ENCODE data around the gene SF3B4.
"Not testable (repeated sequence)": the region's sequence is repeated elsewhere in the genome, so short reads cannot be mapped to it uniquely, and the experiment has no call there.

SF3B4 gene

GRCh38 chr1:149927563-149928400, at the start of gene SF3B4:
TSS of gene SF3B4 (minus strand) at chr1:149927803. CDS start at chr1:149927759, 44 bp downstream.
- peak; percentile 91 for DNase-seq

DNA sequence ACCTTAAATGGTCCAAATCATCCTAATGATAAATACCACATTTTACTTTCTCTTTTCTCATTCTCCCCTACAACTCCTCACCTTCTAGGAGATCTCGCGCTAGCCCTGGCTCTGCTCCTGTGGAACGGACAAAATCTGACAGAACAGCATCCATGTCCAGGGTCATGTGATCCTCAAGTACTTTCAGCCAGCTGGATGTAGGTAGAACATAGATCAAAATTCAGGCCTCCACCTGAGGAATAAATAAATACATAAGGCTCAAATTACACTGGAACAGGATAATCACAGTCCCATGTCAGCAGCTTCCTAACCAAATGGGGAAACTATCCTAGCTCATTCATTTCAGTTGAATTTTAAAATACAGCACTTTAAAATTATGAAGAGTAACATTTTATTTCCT, 49.7 kb upstream of the SF3B4 start:
- DNase-seq: no peak

DNA sequence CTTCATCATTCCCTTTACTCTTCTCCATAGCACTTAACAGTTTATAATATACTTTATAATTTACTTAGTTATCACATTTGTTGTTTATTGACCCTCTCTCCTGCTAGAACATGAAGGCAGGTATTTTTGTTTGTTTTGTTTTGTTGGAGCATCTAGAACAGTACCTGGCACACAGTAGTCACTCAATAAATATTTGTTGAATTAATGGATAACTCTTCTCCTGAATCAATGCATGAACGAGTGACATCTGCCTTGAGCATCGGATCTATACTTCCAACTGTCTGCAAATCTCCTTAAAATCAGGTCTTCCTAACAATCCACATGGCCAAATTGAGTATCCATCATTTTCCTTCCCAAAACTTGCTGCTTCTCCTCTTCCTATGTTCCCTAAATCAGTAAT, 44.9 kb upstream of the SF3B4 start:
- no peak for DNase-seq

- DNase-seq: no peak
Observed at GRCh38 chr1:149967646-149968045, 40.0 kb upstream of the SF3B4 start.

GRCh38 chr1:149967041-149967440, 39.4 kb upstream of the SF3B4 start:
- DNase-seq: no peak

DNA sequence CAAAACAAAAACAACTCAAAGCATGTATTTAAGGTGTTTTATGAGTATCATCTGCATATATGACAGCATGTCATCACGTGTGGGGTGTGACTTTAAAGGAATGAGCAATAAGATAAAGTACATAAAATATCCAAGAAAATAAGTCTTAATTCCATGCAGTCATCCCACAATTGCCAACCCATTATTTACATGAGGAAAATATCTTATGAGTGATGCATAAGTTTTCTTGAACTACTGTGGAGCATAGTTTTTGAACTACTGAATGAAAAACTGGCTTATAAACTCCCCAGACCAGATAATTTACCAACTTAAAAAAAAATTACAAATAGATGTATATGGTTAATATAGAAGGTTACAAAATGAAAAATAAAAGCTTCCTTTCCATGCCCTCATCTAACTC, 38.8 kb upstream of the SF3B4 start:
- no peak for DNase-seq

DNA sequence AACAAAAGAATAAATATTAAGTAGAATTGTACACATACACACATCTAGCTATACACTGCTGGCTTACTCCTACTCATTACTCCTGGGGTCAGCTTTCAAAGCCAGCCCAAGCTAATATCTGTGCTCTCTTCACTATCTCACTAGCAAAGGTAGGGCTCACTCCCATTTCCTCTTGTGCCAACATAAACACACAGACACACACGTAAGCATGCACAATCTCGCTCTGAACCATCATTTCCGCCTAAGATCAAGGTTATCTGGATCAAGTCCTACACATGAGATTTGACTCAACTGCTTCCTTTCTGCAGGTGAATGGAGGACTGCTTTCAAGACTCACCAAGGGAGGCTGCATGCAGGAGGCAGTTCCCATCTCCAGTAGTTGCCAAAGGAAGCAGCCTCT, 37.8 kb upstream of the SF3B4 start:
- DNase-seq: no peak

GRCh38 chr1:149963358-149963757, 35.8 kb upstream of the SF3B4 start:
- no peak for DNase-seq

GRCh38 chr1:149962736-149963135, 35.1 kb upstream of the SF3B4 start:
- no peak for DNase-seq

- peak; percentile 31 to 53 for DNase-seq
Observed at GRCh38 chr1:149962039-149962647, 34.5 kb upstream of the SF3B4 start.

- DNase-seq: not testable (repeated sequence)
Observed at GRCh38 chr1:149957548-149957947, 29.9 kb upstream of the SF3B4 start.

DNA sequence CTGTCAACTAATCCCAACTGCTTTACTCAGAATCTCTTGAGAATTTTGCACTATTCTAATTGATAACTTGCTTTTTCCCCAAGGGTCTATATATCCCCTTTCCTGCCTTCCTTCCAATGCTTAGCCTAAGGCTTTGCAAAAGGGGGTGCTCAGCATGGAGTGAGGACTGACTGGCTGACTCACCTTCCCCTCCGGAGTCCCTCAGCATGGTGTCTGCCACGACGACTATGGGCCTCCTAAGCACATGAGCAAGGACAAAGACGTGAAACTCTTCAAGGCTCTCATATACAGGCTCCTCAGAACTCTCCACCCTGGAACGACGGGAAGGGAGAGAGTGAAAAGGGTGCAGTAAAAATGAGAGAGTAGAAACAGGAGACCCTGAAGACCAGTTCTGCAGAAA, 22.3 kb upstream of the SF3B4 start:
- DNase-seq: no peak

GRCh38 chr1:149945206-149945605, 17.6 kb upstream of the SF3B4 start:
- no peak for DNase-seq

GRCh38 chr1:149942885-149943284, 15.3 kb upstream of the SF3B4 start:
- DNase-seq: no peak

DNA sequence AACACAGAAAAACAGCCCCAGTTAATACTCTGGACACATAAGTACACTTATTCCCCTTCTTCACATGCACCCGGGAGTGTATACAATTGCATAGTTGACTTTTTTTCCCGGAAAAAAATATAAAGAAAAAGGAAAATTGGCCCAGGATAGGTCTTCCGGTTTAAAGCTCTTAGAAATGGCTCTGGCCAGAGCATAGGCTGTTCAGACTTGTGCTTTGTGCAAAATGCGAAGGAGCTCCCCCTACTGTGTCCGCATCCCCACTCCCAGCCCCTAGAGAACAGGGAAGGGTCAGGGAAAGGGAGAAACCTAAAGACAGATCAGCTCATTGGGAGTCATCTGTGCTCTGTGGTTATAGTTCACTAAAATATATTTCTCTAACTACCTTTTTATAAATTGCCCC, 14.6 kb upstream of the SF3B4 start:
- DNase-seq: no peak

DNA sequence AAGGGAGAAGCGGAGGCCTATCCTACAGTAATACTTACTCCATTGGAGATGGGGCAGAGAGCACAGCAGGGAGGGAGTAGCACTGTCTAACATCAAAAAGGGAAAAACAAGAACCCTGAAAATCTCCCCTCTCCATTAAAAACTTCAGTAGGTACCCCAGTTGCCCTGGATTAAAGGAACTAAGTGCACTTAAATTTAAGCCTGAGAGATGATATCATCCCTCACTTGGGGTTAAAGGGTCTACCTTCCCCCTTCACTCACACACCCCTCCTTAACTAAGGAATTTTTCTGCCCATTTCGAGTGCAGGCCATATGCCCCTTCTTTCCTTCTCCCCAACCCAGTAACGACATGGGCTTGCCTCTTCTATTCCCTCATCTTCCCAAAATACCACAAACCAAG, 12.8 kb upstream of the SF3B4 start:
- no peak for DNase-seq

- DNase-seq: not testable (repeated sequence)
Observed at GRCh38 chr1:149938668-149939003, 11.0 kb upstream of the SF3B4 start.

DNA sequence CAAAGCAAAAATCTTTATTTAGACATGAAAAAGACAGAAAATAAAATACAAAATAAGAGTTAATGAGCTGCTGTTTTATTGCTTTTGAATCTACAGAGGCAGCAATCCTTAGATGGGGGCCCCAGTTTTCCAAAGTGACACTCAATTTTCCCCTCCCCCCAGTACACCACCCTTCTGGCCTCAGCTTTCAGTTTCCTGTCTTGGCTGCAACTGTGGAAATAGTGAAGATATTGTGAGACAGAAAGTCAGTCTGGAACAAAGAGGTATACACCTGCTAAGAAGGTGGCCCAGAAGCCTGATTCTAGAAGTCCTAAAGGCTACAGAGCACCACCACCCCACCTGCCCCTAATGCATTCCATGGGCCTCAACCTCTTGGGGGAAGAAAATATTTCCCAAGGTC, 10.2 kb upstream of the SF3B4 start:
- DNase-seq: no peak

- DNase-seq: no peak
Observed at GRCh38 chr1:149936992-149937705, 9.5 kb upstream of the SF3B4 start.

- no peak for DNase-seq
Observed at GRCh38 chr1:149936170-149936991, 8.8 kb upstream of the SF3B4 start, which contains the start of gene MTMR11. TSS of gene MTMR11 (minus strand) at chr1:149936879. CDS start at chr1:149936647, 232 bp downstream.

DNA sequence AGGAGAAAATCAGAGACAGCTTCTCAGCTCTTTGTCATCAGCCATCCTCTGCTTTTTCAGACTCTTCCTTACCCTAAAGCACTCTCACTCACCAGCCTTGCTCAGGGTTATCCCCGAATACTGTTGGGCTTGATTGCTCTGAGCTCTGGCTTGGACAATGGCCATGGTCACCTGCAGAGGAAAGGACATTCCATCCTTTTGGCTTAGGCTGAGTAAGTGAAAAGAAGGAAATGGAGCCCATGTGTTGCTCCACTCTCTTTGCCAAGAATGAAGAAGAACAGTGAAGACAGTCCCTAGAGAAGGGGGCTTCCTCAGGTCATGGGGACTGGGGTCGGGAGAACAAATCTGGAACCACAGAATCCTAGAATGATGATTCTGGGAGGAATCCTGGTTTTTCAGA, 6.8 kb upstream of the SF3B4 start:
- DNase-seq: no peak

GRCh38 chr1:149933208-149933607, 5.6 kb upstream of the SF3B4 start:
- DNase-seq: no peak

- no peak for DNase-seq
Observed at GRCh38 chr1:149932474-149932873, 4.9 kb upstream of the SF3B4 start.

Data from NCI-H1930 (cell line).